ENCODE results near the gene C1QTNF2. TPM values are rescaled to one million over a fixed set of nuclear protein-coding genes. Genes with fewer than 3 reads are reported as not detected.

C1QTNF2 gene
- total RNA-seq, 1 donor from 2014 or later: not detected

GRCh38 chr5:160399402-160400353 is 29.3 kb upstream of the C1QTNF2 start, which contains the start of gene FAM200C:
Gene FAM200C, minus strand, starts transcription at chr5:160400054. Its CDS starts 4,564 bp downstream, at chr5:160395490.
- no peak for TF ChIP-seq CTCF (IDR thresholded peaks at IDR 0.05)
- H3K4me1 Mint-ChIP-seq: peaks cover 10% of the 10 kb centered on the region
- H3K36me3 Mint-ChIP-seq (ENCODE audit: low read depth): peaks cover 38% of the 10 kb centered on the region
- H3K4me3 Mint-ChIP-seq: peak within 1 kb of the TSS; percentile 88
- intact Hi-C loops (cut with micrococcal nuclease): loop anchor here (2.0 kb wide), 2 partner anchors 19 to 29 kb away; partner anchors contain the start of genes C1QTNF2 and SLU7
- ChIA-PET CTCF (no interaction called here), POLR2A (interaction anchor here (0.7 to 1.9 kb wide), 4 partner anchors 19 to 180 kb away, joined by 3 to 10 read pairs (median 3); partner anchors contain the start of genes PTTG1 and SLU7)
- no peaks in the 10 kb centered on the region for H3K27me3 Mint-ChIP-seq
- peak within 1 kb of the TSS; percentile 59 for H3K27ac Mint-ChIP-seq
- DNase-seq: peak; percentile 55
- H3K9me3 Mint-ChIP-seq: no peaks in the 10 kb centered on the region
- ATAC-seq (ENCODE audit: low read depth): peak; percentile 80

- ChIA-PET CTCF (no interaction called here), POLR2A (interaction anchor here (1.2 to 1.9 kb wide), 2 partner anchors 20 to 69 kb away, joined by 3 to 10 read pairs; partner anchors contain the start of gene SLU7)
- Mint-ChIP-seq H3K9me3 (no peaks in the 10 kb centered on the region), H3K27me3 (no peaks in the 10 kb centered on the region), H3K4me1 (peaks cover 10% of the 10 kb centered on the region), H3K27ac (no peak overlapping the region), H3K36me3 (ENCODE audit: low read depth) (peaks cover 29% of the 10 kb centered on the region), H3K4me3 (peak overlapping the region; percentile 88)
- DNase-seq (no peak), ATAC-seq (ENCODE audit: low read depth) (no peak)
- intact Hi-C loops (cut with micrococcal nuclease): no loop called here
- no peak for TF ChIP-seq CTCF (IDR thresholded peaks at IDR 0.05)
These were observed 28.4 kb upstream of the C1QTNF2 start for GRCh38 chr5:160398806-160399205.

- no peak overlapping the region for H3K27ac Mint-ChIP-seq
- peaks cover 10% of the 10 kb centered on the region for H3K4me1 Mint-ChIP-seq
- ATAC-seq (ENCODE audit: low read depth) (no peak), DNase-seq (no peak)
- POLR2A ChIA-PET: no interaction called here
- no peaks in the 10 kb centered on the region for H3K9me3 Mint-ChIP-seq
- intact Hi-C loops (cut with micrococcal nuclease): no loop called here
- CTCF ChIA-PET: no interaction called here
- H3K36me3 Mint-ChIP-seq (ENCODE audit: low read depth): peaks cover 17% of the 10 kb centered on the region
- no peak overlapping the region for H3K4me3 Mint-ChIP-seq
- TF ChIP-seq CTCF (IDR thresholded peaks at IDR 0.05): no peak
- no peaks in the 10 kb centered on the region for H3K27me3 Mint-ChIP-seq
These were observed 27.1 kb upstream of the C1QTNF2 start for GRCh38 chr5:160397492-160397891.

- ChIA-PET CTCF (no interaction called here), POLR2A (interaction anchor here (1.6 kb wide), 1 partner anchor 24 kb away, joined by 5 read pairs; the partner anchor contains the start of gene SLU7)
- no peaks in the 10 kb centered on the region for H3K9me3 Mint-ChIP-seq
- H3K4me1 Mint-ChIP-seq: peaks cover 8% of the 10 kb centered on the region
- no peak for TF ChIP-seq CTCF (IDR thresholded peaks at IDR 0.05)
- peaks cover 2% of the 10 kb centered on the region for H3K36me3 Mint-ChIP-seq (ENCODE audit: low read depth)
- H3K4me3 Mint-ChIP-seq: no peak overlapping the region
- no peaks in the 10 kb centered on the region for H3K27me3 Mint-ChIP-seq
- ATAC-seq (ENCODE audit: low read depth) (no peak), DNase-seq (no peak)
- no peak overlapping the region for H3K27ac Mint-ChIP-seq
- intact Hi-C loops (cut with micrococcal nuclease): no loop called here
These were observed 24.7 kb upstream of the C1QTNF2 start for GRCh38 chr5:160395111-160395510.
